Measurements from ENCODE around the gene CAB39L. TPM values are rescaled to one million over a fixed set of nuclear protein-coding genes. Genes with fewer than 3 reads are reported as not detected.

Gene CAB39L
- total RNA-seq, 1 experiment from 2014 or later: 3.2 TPM

GRCh38 chr13:49448753-49449152 lies 4.9 kb upstream of the CAB39L start:
- TF ChIP-seq CTCF (IDR thresholded peaks at IDR 0.05; ENCODE audit: unreplicated experiment): no peak
- intact Hi-C loops (cut with micrococcal nuclease; ENCODE audit: unreplicated experiment): no loop called here
- no peak for DNase-seq
- H3K27ac Mint-ChIP-seq (ENCODE audit: unreplicated experiment): no peak overlapping the region
- no peaks in the 10 kb centered on the region for H3K27me3 Mint-ChIP-seq (ENCODE audit: unreplicated experiment)
- peaks cover 27% of the 10 kb centered on the region for H3K36me3 Mint-ChIP-seq (ENCODE audit: insufficient read depth, unreplicated experiment)
- no TSS peak for BruUV-seq (replicated peaks)
- peaks cover 9% of the 10 kb centered on the region for H3K4me1 Mint-ChIP-seq (ENCODE audit: low read depth, unreplicated experiment)
- CTCF ChIA-PET: no interaction called here
- H3K4me3 Mint-ChIP-seq (ENCODE audit: low read depth, unreplicated experiment): no peak overlapping the region
- H3K9me3 Mint-ChIP-seq (ENCODE audit: low read depth, unreplicated experiment): no peaks in the 10 kb centered on the region

- no TSS peak for BruUV-seq (replicated peaks)
- Mint-ChIP-seq H3K27me3 (ENCODE audit: unreplicated experiment) (no peaks in the 10 kb centered on the region), H3K27ac (ENCODE audit: unreplicated experiment) (peak overlapping the region; percentile 81), H3K36me3 (ENCODE audit: insufficient read depth, unreplicated experiment) (peaks cover 35% of the 10 kb centered on the region), H3K4me1 (ENCODE audit: low read depth, unreplicated experiment) (peaks cover 9% of the 10 kb centered on the region), H3K4me3 (ENCODE audit: low read depth, unreplicated experiment) (peak overlapping the region; percentile 80), H3K9me3 (ENCODE audit: low read depth, unreplicated experiment) (no peaks in the 10 kb centered on the region)
- intact Hi-C loops (cut with micrococcal nuclease; ENCODE audit: unreplicated experiment): no loop called here
- CTCF ChIA-PET: no interaction called here
- DNase-seq: no peak
- TF ChIP-seq CTCF (IDR thresholded peaks at IDR 0.05; ENCODE audit: unreplicated experiment): no peak
Observed at GRCh38 chr13:49446473-49446872, 2.6 kb upstream of the CAB39L start.

GRCh38 chr13:49444524-49445395 lies 896 bp upstream of the CAB39L start:
- intact Hi-C loops (cut with micrococcal nuclease; ENCODE audit: unreplicated experiment): no loop called here
- DNase-seq: peak; percentile 2
- BruUV-seq (replicated peaks): TSS peak; percentile 64
- peaks cover 35% of the 10 kb centered on the region for H3K36me3 Mint-ChIP-seq (ENCODE audit: insufficient read depth, unreplicated experiment)
- TF ChIP-seq CTCF (IDR thresholded peaks at IDR 0.05; ENCODE audit: unreplicated experiment): no peak
- H3K27ac Mint-ChIP-seq (ENCODE audit: unreplicated experiment): peak overlapping the region; percentile 81
- peaks cover 9% of the 10 kb centered on the region for H3K4me1 Mint-ChIP-seq (ENCODE audit: low read depth, unreplicated experiment)
- CTCF ChIA-PET: interaction anchor here (1.1 to 1.6 kb wide), 5 partner anchors 44 to 348 kb away, joined by 3 to 4 read pairs (median 3); partner anchors contain the start of gene KPNA3
- no peaks in the 10 kb centered on the region for H3K9me3 Mint-ChIP-seq (ENCODE audit: low read depth, unreplicated experiment)
- H3K4me3 Mint-ChIP-seq (ENCODE audit: low read depth, unreplicated experiment): peak overlapping the region; percentile 80
- no peaks in the 10 kb centered on the region for H3K27me3 Mint-ChIP-seq (ENCODE audit: unreplicated experiment)

- no peak for TF ChIP-seq CTCF (IDR thresholded peaks at IDR 0.05; ENCODE audit: unreplicated experiment)
- H3K4me3 Mint-ChIP-seq (ENCODE audit: low read depth, unreplicated experiment): peak overlapping the region; percentile 80
- peak overlapping the region; percentile 81 for H3K27ac Mint-ChIP-seq (ENCODE audit: unreplicated experiment)
- H3K36me3 Mint-ChIP-seq (ENCODE audit: insufficient read depth, unreplicated experiment): peaks cover 35% of the 10 kb centered on the region
- no peaks in the 10 kb centered on the region for H3K9me3 Mint-ChIP-seq (ENCODE audit: low read depth, unreplicated experiment)
- intact Hi-C loops (cut with micrococcal nuclease; ENCODE audit: unreplicated experiment): no loop called here
- H3K4me1 Mint-ChIP-seq (ENCODE audit: low read depth, unreplicated experiment): no peaks in the 10 kb centered on the region
- no peaks in the 10 kb centered on the region for H3K27me3 Mint-ChIP-seq (ENCODE audit: unreplicated experiment)
- TSS peak; percentile 81 for BruUV-seq (replicated peaks)
- DNase-seq: peak; percentile 1
- CTCF ChIA-PET: interaction anchor here (0.7 to 1.6 kb wide), 4 partner anchors 42 to 861 kb away, joined by 3 to 4 read pairs (median 3); no protein-coding TSS in a partner anchor
Observed at GRCh38 chr13:49443357-49443703, 534 bp downstream of the CAB39L start.
